OCI-LY7 (cell line): ENCODE measurements around the gene CD248. TPM values are rescaled to one million over a fixed set of nuclear protein-coding genes. Genes with fewer than 3 reads are reported as not detected.

ENCODE experiments used
- BruUV-seq: library from RNA; stranded (reverse); fragments of 400-500 nt; replicated peaks from 2 replicates; lab custom pipeline; 2021; lab: Mats Ljungman, UMichigan
- CTCF ChIA-PET: fragments of 300-600 bp; sonication (Branson Sonifier 250); formaldehyde crosslinking; loops from one replicate; lab custom pipeline; 2022; ENCODE audit warnings: antibody characterized with exemption; ENCODE audit not compliant: unreplicated experiment; lab: Charles Lee
- POLR2A ChIA-PET: fragments of 300-600 bp; sonication (Branson Sonifier 250); formaldehyde crosslinking; loops from one replicate; lab custom pipeline; 2022; ENCODE audit warnings: antibody characterized with exemption; lab: Charles Lee
- DNase-seq: peaks from one replicate; pipeline ENCODE4 v3.0.0-alpha.2; 2015; ENCODE audit warnings: low spot score
- H2AFZ ChIP-seq: fragments of 200-600 bp; sonication (generic), shearing (Covaris generic); 2 replicates; pipeline ENCODE4 v1.6.1; 2014; ENCODE audit warnings: mild to moderate bottlenecking, antibody characterized with exemption, low read length, moderate library complexity
- H3K27ac ChIP-seq: fragments of 200-600 bp; sonication (generic); 2 replicates; pipeline ENCODE4 v1.5.1; 2014; ENCODE audit warnings: mixed run types, low read depth, mild to moderate bottlenecking, moderate library complexity, low read length, inconsistent platforms; ENCODE audit not compliant: poor library complexity, severe bottlenecking
- H3K36me3 ChIP-seq: fragments of 200-600 bp; sonication (generic); 2 replicates; pipeline ENCODE4 v1.6.1; 2014; ENCODE audit warnings: mild to moderate bottlenecking, antibody characterized with exemption, low read length, moderate library complexity, mixed read lengths; ENCODE audit not compliant: insufficient read depth
- H3K4me1 ChIP-seq: fragments of 200-600 bp; sonication (generic); 2 replicates; pipeline ENCODE4 v1.5.1; 2014; ENCODE audit warnings: mild to moderate bottlenecking, low read length; ENCODE audit not compliant: insufficient read depth, poor library complexity, severe bottlenecking
- H3K4me2 ChIP-seq: fragments of 200-600 bp; sonication (generic); 2 replicates; pipeline ENCODE4 v1.6.1; 2014; ENCODE audit warnings: mild to moderate bottlenecking, low read length
- H3K4me3 ChIP-seq: fragments of 200-600 bp; sonication (generic); 2 replicates; pipeline ENCODE4 v1.5.1; 2014; ENCODE audit warnings: mild to moderate bottlenecking, low read depth, low read length; ENCODE audit not compliant: poor library complexity, severe bottlenecking
- H3K79me2 ChIP-seq: fragments of 200-600 bp; sonication (generic); 2 replicates; pipeline ENCODE4 v1.6.1; 2016; ENCODE audit warnings: low read depth, mild to moderate bottlenecking, low read length, moderate library complexity, mixed read lengths; ENCODE audit not compliant: insufficient read depth
- H3K9me2 ChIP-seq: fragments of 200-600 bp; sonication (generic); 2 replicates; pipeline ENCODE4 v1.6.1; 2016; ENCODE audit warnings: mild to moderate bottlenecking, low read length, mixed read lengths; ENCODE audit not compliant: insufficient read depth
- H3K9me3 ChIP-seq: fragments of 200-600 bp; sonication (generic); 2 replicates; pipeline ENCODE4 v1.6.1; 2014; ENCODE audit warnings: mild to moderate bottlenecking, mixed run types, low read length, mixed read lengths
- H4K20me1 ChIP-seq: fragments of 200-600 bp; sonication (generic); 2 replicates; pipeline ENCODE4 v1.6.1; 2014; ENCODE audit warnings: mild to moderate bottlenecking, antibody characterized with exemption, low read length, moderate library complexity, mixed read lengths; ENCODE audit not compliant: insufficient read depth
- CTCF ChIP-seq: fragments of 200-600 bp; sonication (generic); conservative IDR thresholded peaks from 2 replicates; pipeline ENCODE4 v1.5.1; 2014; ENCODE audit warnings: mild to moderate bottlenecking, antibody characterized with exemption, low read length, moderate library complexity, mixed read lengths
- EZH2phosphoT487 ChIP-seq: fragments of 200-600 bp; sonication (generic); IDR thresholded peaks from 2 replicates; pipeline ENCODE4 v1.6.1; 2018; ENCODE audit warnings: low read depth, borderline replicate concordance, mild to moderate bottlenecking, mixed run types, antibody characterized with exemption, low read length, moderate library complexity, mixed read lengths
- intact Hi-C: fragments of 100-400 bp; cut with micrococcal nuclease; formaldehyde crosslinking; loops from one replicate; pipeline ENCODE4 v1.10.0; 2022; ENCODE audit not compliant: unreplicated experiment
- total RNA-seq, 2 experiments: library from RNA; depleted of rRNA in 1 of 2; stranded (reverse); fragments of >200 nt in 1 of 2; shearing (Covaris generic) in 1 of 2; gene quantifications; 2 replicates each; pipeline ENCODE4 v1.2.3, GENCODE V29; 2014 to 2022

Gene CD248
- total RNA-seq, 2 experiments from 2014 or later, result 0.46 TPM; not detected in 1

GRCh38 chr11:66284526-66285078, 32.2 kb downstream of the CD248 start:
- Histone ChIP-seq H3K36me3 (peaks cover 15% of the 10 kb centered on the region; the same call in 1 of the 2 replicates), H4K20me1 (no peaks in the 10 kb centered on the region), H3K4me2 (peak overlapping the region; percentile 52), H3K4me1 (peaks cover 43% of the 10 kb centered on the region), H3K9me2 (no peaks in the 10 kb centered on the region), H3K4me3 (no peak overlapping the region), H3K27ac (peak overlapping the region; percentile 35), H3K79me2 (peaks cover 9% of the 10 kb centered on the region; the same call in 1 of the 2 replicates), H3K9me3 (no peaks in the 10 kb centered on the region), H2AFZ (no peak overlapping the region)
- TF ChIP-seq EZH2phosphoT487 (no peak), CTCF (no peak)
- ChIA-PET POLR2A (no interaction called here), CTCF (no interaction called here)
- BruUV-seq, result no TSS peak
- peak; percentile 35 for DNase-seq
- intact Hi-C loops, result no loop called here

- H3K4me1 ChIP-seq, result peaks cover 46% of the 10 kb centered on the region
Measured at GRCh38 chr11:66283461-66284105, 33.3 kb downstream of the CD248 start.

More at GRCh38 chr11:66283461-66284105, 33.3 kb downstream of the CD248 start:
- H3K9me2 ChIP-seq, result no peaks in the 10 kb centered on the region
- peaks cover 8% of the 10 kb centered on the region; the same call in 1 of the 2 replicates for H3K79me2 ChIP-seq
- no peak overlapping the region for H3K4me3 ChIP-seq
- no peak overlapping the region for H3K27ac ChIP-seq
- TF ChIP-seq EZH2phosphoT487 (no peak), CTCF (peak; percentile 43)
- BruUV-seq, result no TSS peak
- H4K20me1 ChIP-seq, result no peaks in the 10 kb centered on the region
- no peak overlapping the region for H3K4me2 ChIP-seq
- H2AFZ ChIP-seq, result no peak overlapping the region
- DNase-seq, result no peak
- peaks cover 15% of the 10 kb centered on the region; the same call in 1 of the 2 replicates for H3K36me3 ChIP-seq
- ChIA-PET CTCF (interaction anchor here (0.6 kb wide), 1 partner anchor 1647 kb away, joined by 3 read pairs; no protein-coding TSS in a partner anchor), POLR2A (no interaction called here)
- H3K9me3 ChIP-seq, result no peaks in the 10 kb centered on the region
- intact Hi-C loops, result no loop called here
